Panc1 (cell line): ENCODE data around the gene SEL1L3.

ENCODE experiments used
- CTCF ChIP-seq: fragments of 450-650 bp; IDR thresholded peaks from 2 replicates; pipeline ENCODE4 v1.5.1; 2017; ENCODE audit warnings: mild to moderate bottlenecking
- POLR2AphosphoS5 ChIP-seq: IDR thresholded peaks from 2 replicates; pipeline ENCODE4 v1.6.1; 2012; ENCODE audit warnings: mild to moderate bottlenecking, low read depth, low read length, moderate library complexity
- SIN3A ChIP-seq: IDR thresholded peaks from 2 replicates; pipeline ENCODE4 v1.6.1; 2012; ENCODE audit warnings: low read depth, mild to moderate bottlenecking, low read length, moderate library complexity, borderline replicate concordance; ENCODE audit not compliant: insufficient read depth
- TCF7L2 ChIP-seq: IDR thresholded peaks from 2 replicates; pipeline ENCODE4 v1.6.1; 2011; ENCODE audit warnings: mild to moderate bottlenecking, low read depth, low read length, inconsistent platforms

GRCh38 chr4:25838526-25838925, 24.3 kb downstream of the SEL1L3 start:
- TF ChIP-seq CTCF: no peak
- TF ChIP-seq TCF7L2: no peak
- no peak for TF ChIP-seq POLR2AphosphoS5
- no peak for TF ChIP-seq SIN3A
